Cardiac muscle cell (in vitro differentiated cells and primary cell): ENCODE measurements around the gene SIGLECL1. TPM values are rescaled to one million over a fixed set of nuclear protein-coding genes. Genes with fewer than 3 reads are reported as not detected.

Experiments used
- DNase-seq, 2 donors: peaks; one replicate each; pipeline versions ENCODE4 v3.0.0 to v3.0.0-alpha.2; 2010 to 2017; ENCODE audit warnings: low read depth in 1 of 2, low spot score in 1 of 2
- H3K27ac ChIP-seq: fragments of 200-600 bp; sonication (generic); 2 replicates; pipeline ENCODE4 v1.5.1; 2016
- H3K27me3 ChIP-seq: fragments of 200-600 bp; sonication (generic); 2 replicates; pipeline ENCODE4 v1.6.0; 2016; ENCODE audit warnings: control low read depth
- H3K36me3 ChIP-seq: fragments of 200-600 bp; sonication (generic); 2 replicates; pipeline ENCODE4 v1.5.1; 2016; ENCODE audit warnings: control low read depth
- H3K4me1 ChIP-seq: fragments of 200-600 bp; sonication (generic); 2 replicates; pipeline ENCODE4 v1.8.1; 2017; ENCODE audit warnings: low read depth, mild to moderate bottlenecking, mixed run types
- H3K4me3 ChIP-seq: fragments of 200-600 bp; sonication (generic); 2 replicates; pipeline ENCODE4 v1.5.1; 2016; ENCODE audit warnings: mild to moderate bottlenecking
- H3K9me3 ChIP-seq: fragments of 200-600 bp; sonication (generic); 2 replicates; pipeline ENCODE4 v1.5.1; 2017; ENCODE audit warnings: low read depth, mild to moderate bottlenecking, control low read depth
- CTCF ChIP-seq: IDR thresholded peaks from 2 replicates; pipeline ENCODE4 v1.5.1; 2012; ENCODE audit warnings: low read depth, mild to moderate bottlenecking, low read length
- polyA plus RNA-seq: library from polyadenylated mRNA; unstranded; fragments of >200 nt; fragmentation: Nextera tagmentation; extraction: Ambion mirVana; gene quantifications from 2 replicates; pipeline ENCODE4 v1.2.1, GENCODE V29; 2016
- total RNA-seq: library from RNA; depleted of rRNA; stranded (reverse); fragments of >200 nt; gene quantifications from 2 replicates; pipeline ENCODE4 v1.2.3, GENCODE V29; 2016

The SIGLECL1 gene
- total and polyA plus RNA-seq, 2 experiments from 2014 or later = not detected

- DNase-seq = no peak
- no peak overlapping the region for H3K4me3 ChIP-seq
Observed at GRCh38 chr19:51317968-51318367, 67.1 kb downstream of the SIGLECL1 start.

More at GRCh38 chr19:51317968-51318367, 67.1 kb downstream of the SIGLECL1 start:
- Histone ChIP-seq H3K9me3 (no peaks in the 10 kb centered on the region), H3K4me1 (no peaks in the 10 kb centered on the region), H3K36me3 (no peaks in the 10 kb centered on the region), H3K27me3 (no peaks in the 10 kb centered on the region), H3K27ac (no peak overlapping the region)
- TF ChIP-seq CTCF = no peak

Other genes starting within 250 kb of the SIGLECL1 start
- gene KLK8, start 249.5 kb upstream of the SIGLECL1 start, total RNA-seq = not detected in 2 replicates
- gene KLK8, start 249.5 kb upstream of the SIGLECL1 start, polyA plus RNA-seq = not detected in 2 replicates
- 0.07 and 0.66 TPM in 2 replicates for gene KLK10, start 231.4 kb upstream of the SIGLECL1 start, total RNA-seq
- gene KLK10, start 231.4 kb upstream of the SIGLECL1 start, polyA plus RNA-seq = not detected in 2 replicates
- gene KLK11, start 224.5 kb upstream of the SIGLECL1 start, total RNA-seq = not detected in 2 replicates
- not detected in 2 replicates for gene KLK11, start 224.5 kb upstream of the SIGLECL1 start, polyA plus RNA-seq
- not detected in 2 replicates for gene KLK12, start 216.1 kb upstream of the SIGLECL1 start, total RNA-seq
- gene KLK12, start 216.1 kb upstream of the SIGLECL1 start, polyA plus RNA-seq = not detected in 2 replicates
- gene KLK13, start 186.0 kb upstream of the SIGLECL1 start, total RNA-seq = 0.45 TPM in 1 of 2 replicates, not detected in the other
- not detected in 2 replicates for gene KLK13, start 186.0 kb upstream of the SIGLECL1 start, polyA plus RNA-seq
- gene KLK14, start 168.2 kb upstream of the SIGLECL1 start, total RNA-seq = 0.24 TPM in 1 of 2 replicates, not detected in the other
- gene KLK14, start 168.2 kb upstream of the SIGLECL1 start, polyA plus RNA-seq = 0.75 TPM in 1 of 2 replicates, not detected in the other
- 13.5 and 13.8 TPM in 2 replicates for gene CTU1, start 142.7 kb upstream of the SIGLECL1 start, total RNA-seq
- gene CTU1, start 142.7 kb upstream of the SIGLECL1 start, polyA plus RNA-seq = 9.4 and 15.6 TPM in 2 replicates
- not detected in 2 replicates for gene SIGLEC9, start 126.2 kb upstream of the SIGLECL1 start, total RNA-seq
- gene SIGLEC9, start 126.2 kb upstream of the SIGLECL1 start, polyA plus RNA-seq = not detected in 2 replicates
- gene SIGLEC7, start 108.8 kb upstream of the SIGLECL1 start, total RNA-seq = not detected in 2 replicates
- gene SIGLEC7, start 108.8 kb upstream of the SIGLECL1 start, polyA plus RNA-seq = not detected in 2 replicates
- gene CD33, start 26.0 kb upstream of the SIGLECL1 start, total RNA-seq = not detected in 2 replicates
- gene CD33, start 26.0 kb upstream of the SIGLECL1 start, polyA plus RNA-seq = not detected in 2 replicates
- gene IGLON5, start 60.6 kb downstream of the SIGLECL1 start, total RNA-seq = 9.7 and 12.6 TPM in 2 replicates
- 1.5 and 3.3 TPM in 2 replicates for gene IGLON5, start 60.6 kb downstream of the SIGLECL1 start, polyA plus RNA-seq
- 5.0 and 6.5 TPM in 2 replicates for gene VSIG10L, start 91.1 kb downstream of the SIGLECL1 start, total RNA-seq
- 8.1 and 9.1 TPM in 2 replicates for gene VSIG10L, start 91.1 kb downstream of the SIGLECL1 start, polyA plus RNA-seq
- 203 and 276 TPM in 2 replicates for gene ETFB, start 115.3 kb downstream of the SIGLECL1 start, total RNA-seq
- gene ETFB, start 115.3 kb downstream of the SIGLECL1 start, polyA plus RNA-seq = 343 and 433 TPM in 2 replicates
- gene CLDND2, start 117.9 kb downstream of the SIGLECL1 start, total RNA-seq = 0.45 TPM in 1 of 2 replicates, not detected in the other
- gene CLDND2, start 117.9 kb downstream of the SIGLECL1 start, polyA plus RNA-seq = 16.5 and 22.3 TPM in 2 replicates
- gene NKG7, start 121.6 kb downstream of the SIGLECL1 start, total RNA-seq = not detected in 2 replicates
- 0.25 and 0.57 TPM in 2 replicates for gene NKG7, start 121.6 kb downstream of the SIGLECL1 start, polyA plus RNA-seq
- not detected in 2 replicates for gene LIM2, start 136.9 kb downstream of the SIGLECL1 start, total RNA-seq
- gene LIM2, start 136.9 kb downstream of the SIGLECL1 start, polyA plus RNA-seq = not detected in 2 replicates
- not detected in 2 replicates for gene C19orf84, start 139.5 kb downstream of the SIGLECL1 start, total RNA-seq
- gene C19orf84, start 139.5 kb downstream of the SIGLECL1 start, polyA plus RNA-seq = not detected in 2 replicates
- gene SIGLEC10, start 166.6 kb downstream of the SIGLECL1 start, total RNA-seq = not detected in 2 replicates
- gene SIGLEC10, start 166.6 kb downstream of the SIGLECL1 start, polyA plus RNA-seq = 0.22 and 0.55 TPM in 2 replicates
- gene SIGLEC8, start 207.4 kb downstream of the SIGLECL1 start, total RNA-seq = not detected in 2 replicates
- not detected in 2 replicates for gene SIGLEC8, start 207.4 kb downstream of the SIGLECL1 start, polyA plus RNA-seq
- not detected in 2 replicates for gene CEACAM18, start 227.5 kb downstream of the SIGLECL1 start, total RNA-seq
- not detected in 2 replicates for gene CEACAM18, start 227.5 kb downstream of the SIGLECL1 start, polyA plus RNA-seq